Stimulated activated CD4-positive, alpha-beta T cell treated with anti-CD3 and anti-CD28 coated beads, Interleukin-4, amount 100 ng/mL, for 1 hour (primary cell): Measurements from ENCODE around the gene CLCF1.

Experiments used
- DNase-seq: peaks from one replicate; pipeline ENCODE4 v3.0.0-alpha.2; 2020

The CLCF1 gene

DNA sequence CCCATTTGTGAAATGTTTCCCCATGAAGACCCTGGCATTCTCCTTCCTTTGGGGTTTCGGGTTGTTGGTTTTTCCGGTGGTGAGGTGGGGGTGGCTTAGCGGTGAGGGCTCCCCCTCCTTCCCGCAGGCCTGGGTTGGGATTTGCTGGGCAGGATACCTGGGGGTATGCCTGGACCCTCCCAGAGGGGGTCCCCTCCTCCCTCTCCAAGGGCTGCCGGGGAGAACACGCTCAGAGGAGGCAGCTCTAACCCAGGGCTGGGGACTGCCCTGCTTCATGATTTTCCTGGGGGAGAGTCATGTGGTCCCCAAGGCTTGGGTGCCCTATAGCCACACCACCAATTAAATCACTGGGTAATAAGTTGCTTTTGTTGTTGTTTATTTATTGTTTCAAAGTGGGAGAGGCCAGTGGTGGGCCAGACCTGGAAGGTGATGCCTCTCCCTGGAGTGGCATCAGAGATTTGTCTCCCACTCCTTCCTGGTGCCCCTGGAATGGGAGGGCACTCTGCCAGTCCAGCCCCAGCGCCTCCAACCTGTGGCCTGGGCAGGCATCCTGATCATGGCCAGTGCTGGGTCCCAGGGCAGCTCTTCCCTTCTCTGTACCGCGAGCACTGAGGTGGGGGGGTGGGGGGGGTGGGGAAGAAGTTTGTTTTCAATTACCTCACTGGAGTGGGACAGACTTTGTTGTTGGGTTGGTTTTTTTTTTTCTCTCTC, 1.3 kb upstream of the CLCF1 start:
- no peak for DNase-seq

DNA sequence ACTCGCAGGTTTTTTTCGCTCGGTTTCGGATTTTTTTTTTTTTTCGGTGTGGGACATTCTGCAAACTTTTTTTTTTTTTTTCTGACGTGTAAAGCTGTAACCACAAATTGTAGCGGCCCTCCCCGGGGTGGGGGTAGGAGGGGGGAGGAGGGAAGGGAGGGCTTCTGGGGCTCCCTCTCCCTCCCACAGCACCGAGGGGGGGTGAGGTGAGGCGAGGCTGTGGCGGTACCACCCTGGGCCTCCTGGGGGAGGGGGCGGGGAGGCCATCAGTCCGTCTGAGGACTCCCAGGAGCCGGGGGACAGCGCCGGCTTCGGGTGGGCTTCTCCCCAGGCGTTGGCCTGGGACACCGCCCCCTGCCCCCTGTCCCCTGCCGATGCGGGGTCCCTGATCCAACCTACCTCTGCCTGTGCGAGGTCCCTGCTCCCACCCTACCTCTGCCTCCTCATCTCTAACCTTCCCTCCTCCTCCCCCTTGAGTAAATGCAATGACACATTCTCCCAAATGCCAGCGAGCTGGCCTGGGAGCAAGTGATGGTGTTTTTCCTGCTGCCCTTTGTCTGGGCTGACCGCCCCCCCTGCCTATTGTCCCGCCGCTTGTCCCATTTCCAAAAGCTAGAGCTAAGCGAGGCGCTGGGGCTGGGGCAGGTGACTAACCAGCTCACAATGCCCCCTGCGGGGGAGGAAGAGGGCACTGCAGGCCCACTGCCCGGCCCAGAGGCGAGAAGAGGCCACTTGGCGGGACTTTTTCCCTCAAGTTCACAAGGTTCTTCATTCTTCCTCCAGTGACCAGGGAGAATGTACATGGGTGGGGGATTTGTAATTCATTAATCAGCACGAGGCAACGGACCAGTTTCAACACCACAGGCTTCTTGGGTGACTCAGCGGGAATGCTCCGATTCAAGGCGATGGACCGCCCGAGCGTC, 511 bp upstream of the CLCF1 start:
- DNase-seq, result peak; percentile 57

DNA sequence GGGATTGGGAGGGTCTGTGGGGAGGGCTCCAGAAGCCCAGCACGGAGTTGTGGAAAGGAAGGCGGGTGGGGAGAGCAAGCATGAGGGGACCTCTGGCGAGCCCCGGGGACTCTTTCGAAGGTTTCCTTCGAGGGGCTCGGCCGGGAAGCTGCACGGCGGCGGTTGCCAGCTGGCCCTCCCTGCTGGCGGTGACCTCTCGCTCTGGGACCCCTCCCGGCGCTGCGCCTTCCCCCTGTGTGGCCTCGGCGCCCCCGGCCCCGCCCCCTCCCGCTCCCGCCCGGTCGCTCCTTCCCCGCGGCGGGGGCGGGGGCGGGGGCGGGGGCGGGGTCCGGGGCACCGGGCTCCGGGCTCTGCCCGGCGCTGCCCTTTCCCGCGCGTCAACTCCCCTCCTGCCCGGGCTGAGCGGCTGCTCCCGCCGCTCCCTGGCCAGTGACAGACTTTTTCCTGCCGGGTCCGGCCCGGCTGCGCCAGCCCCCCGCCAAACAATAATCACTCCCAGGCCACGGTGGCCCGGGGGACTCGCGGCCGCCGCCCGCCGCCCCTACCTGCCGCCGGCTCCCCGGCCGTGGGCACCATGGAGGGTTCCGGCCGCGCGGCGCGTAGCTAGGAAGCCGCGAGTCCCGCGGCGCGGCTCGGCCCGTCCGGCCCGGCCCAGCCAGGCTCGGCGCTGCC, 941 bp downstream of the CLCF1 start:
- DNase-seq, result no peak

DNA sequence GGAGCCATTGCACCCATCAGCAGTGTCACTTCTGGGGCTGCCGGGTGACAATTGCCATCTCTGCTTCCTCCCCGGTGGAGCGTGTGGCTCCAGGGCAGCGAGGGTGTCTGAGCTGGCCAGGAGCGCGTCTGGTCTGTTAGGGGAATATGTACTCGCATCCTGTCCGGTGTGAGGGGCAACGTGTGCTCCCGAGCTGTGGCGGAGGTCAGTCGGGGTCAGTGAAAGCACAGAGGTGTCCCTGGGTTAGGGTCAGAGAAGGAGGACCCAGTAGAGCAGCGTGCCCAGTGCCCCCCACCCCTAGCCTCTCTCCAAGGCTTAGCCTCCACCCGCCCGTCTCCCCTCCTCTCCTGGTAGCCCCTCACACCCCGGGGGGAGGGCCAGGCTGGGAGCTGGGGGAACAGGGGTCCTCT, 1.5 kb downstream of the CLCF1 start:
- no peak for DNase-seq

DNA sequence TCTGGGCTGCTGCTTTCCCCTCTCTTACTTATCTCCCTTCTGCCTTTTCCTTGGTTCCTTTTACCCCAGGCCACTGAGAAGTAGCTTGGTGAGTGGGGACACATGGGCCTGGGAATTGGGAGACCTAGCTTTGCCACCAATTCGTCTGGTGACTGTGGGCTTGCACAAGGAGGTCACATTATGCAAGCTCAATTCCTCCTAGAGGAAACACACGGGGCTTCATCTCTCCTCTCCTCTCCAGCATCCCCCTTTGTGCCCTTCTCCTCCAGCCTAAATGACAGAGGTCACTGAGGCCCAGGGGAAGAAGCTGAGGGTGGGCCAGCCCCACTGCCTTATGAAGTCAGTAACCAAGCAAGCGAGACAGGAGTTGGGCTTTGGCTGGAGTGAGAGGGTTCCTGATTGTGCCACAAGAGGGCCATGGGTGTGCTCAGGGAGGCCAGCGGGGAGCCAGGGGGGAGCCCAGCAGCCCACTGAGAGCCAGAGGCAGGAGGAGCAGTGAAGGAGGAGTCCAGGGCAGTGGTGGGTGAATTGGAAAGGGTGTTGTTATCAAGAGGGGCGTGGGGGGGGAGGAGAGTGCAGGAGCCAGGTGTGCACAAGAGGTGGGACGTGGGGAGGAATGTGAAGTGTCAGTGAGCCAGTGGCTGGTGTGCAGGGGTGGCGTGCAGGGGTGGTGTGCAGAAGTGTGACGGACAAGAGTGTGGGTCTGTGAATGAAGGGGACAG, 2.0 kb downstream of the CLCF1 start:
- no peak for DNase-seq

DNA sequence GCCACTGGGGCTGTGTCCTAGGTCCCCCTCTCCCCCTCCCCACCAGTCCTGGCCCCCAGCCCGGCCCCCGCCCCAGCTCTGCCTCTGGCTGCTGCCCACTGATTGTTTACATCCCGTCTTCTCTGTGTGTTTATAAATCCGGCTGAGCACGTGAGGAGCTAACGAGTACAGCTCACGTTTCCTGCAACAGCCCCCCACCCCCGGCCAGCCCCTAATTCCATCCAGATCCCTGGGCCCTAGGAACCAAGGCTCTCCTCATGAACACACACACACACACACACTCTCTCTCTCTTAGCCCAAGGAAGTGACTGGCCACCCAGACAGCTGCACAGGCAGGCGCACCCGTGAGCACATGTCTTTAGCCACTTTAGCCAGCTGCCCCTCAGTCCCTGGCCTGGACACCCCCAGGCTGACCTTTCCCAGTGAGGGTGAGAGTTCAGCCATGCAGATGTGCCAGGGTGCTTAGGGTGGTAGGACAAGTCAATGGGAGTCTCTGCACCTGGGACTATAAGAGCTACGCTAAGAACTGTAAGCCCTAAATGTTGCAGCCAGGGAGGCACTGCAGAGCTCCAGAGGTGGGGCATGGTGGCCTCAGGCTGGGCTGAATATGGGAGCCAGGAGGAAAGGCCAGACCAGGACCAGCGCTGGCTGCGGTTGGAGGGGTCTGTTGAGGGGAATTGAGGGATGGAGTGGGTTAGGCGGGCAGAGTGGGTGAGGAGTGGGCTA, 2.9 kb downstream of the CLCF1 start:
- no peak for DNase-seq

DNA sequence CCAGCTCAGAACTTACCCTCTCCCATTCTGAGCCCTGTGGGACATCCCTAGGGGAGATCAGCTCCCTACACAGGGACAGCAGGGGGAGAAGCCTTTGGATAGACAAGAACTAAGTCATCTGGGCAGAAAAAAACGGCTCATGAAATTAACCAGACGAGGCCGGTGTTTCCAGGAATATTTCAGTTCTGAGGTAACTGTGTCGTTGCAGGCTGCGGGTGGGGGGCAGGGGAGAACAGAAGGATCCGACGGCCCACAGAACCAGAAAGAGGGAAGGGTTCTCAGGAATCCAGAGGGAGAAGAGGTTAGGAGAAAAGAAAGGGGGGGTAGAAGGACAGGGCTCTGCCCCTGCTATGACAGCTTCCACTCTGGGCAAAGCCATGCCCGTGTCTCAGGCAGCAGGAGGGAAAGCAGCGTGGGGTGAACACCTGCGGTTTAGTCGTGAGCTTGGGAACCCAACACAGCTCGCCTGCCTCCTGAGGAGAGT, 3.6 kb downstream of the CLCF1 start:
- no peak for DNase-seq

DNA sequence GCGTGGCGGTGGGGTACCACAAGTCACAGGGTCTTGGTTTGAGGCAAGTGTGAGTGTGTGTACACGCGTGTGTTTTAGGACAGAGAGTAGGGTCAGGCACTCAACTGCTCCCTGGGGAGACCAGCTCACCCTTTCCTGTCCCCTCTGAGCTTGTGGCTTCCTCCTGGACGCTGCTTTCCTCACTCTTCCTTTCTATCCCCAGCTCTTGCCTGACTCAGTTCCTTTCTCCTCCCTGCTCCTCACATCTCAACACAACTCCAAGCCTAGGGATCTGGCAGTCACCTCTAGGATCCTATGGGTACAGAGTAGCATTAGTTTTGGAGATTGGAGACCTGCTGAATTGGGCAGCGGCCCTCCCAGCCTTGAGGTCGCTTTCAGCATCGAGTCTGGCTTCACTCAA, 4.1 kb downstream of the CLCF1 start:
- DNase-seq, result no peak

DNA sequence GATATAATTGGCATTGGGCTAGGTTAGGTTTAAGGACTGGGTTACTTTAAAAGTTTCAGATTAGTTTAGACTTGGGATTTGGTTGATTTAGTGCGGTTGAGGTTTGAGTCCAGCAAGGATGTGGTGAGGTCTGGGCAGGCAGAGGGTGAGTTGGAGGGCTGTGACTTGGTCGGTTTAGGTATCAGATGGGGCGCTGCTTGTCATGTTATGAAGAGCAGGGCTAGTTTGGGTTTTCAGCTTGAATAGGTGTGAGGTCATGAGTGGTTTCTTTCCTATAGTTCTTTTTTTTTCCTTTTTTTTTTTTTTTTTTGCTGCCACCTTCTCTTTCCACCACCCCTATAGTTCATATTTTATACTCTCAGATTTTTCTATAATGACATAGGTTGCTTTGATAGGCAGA, 4.8 kb downstream of the CLCF1 start:
- DNase-seq, result no peak

DNA sequence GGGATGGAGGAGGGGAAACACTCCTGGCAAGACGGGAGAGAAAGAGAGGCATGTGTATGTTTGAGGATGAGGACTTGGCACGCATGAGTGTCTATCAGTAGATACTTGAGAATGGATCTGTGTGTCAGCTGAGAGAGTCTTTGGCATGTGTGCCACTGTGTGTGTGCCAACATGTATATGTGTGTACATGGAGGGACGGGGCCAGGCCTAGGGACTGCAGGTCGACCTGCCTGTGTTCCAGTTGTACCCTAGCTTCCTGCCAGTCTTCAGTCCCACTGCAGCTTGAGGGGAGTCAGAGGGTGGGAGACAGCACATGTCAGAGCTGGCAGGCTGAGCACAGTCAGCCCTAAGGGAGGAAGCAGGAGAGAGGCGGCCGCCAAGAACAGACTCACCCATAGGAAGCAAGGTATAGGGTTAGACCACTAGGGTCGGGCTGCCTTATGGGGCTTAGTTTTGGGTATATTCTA, 5.6 kb downstream of the CLCF1 start:
- no peak for DNase-seq

DNA sequence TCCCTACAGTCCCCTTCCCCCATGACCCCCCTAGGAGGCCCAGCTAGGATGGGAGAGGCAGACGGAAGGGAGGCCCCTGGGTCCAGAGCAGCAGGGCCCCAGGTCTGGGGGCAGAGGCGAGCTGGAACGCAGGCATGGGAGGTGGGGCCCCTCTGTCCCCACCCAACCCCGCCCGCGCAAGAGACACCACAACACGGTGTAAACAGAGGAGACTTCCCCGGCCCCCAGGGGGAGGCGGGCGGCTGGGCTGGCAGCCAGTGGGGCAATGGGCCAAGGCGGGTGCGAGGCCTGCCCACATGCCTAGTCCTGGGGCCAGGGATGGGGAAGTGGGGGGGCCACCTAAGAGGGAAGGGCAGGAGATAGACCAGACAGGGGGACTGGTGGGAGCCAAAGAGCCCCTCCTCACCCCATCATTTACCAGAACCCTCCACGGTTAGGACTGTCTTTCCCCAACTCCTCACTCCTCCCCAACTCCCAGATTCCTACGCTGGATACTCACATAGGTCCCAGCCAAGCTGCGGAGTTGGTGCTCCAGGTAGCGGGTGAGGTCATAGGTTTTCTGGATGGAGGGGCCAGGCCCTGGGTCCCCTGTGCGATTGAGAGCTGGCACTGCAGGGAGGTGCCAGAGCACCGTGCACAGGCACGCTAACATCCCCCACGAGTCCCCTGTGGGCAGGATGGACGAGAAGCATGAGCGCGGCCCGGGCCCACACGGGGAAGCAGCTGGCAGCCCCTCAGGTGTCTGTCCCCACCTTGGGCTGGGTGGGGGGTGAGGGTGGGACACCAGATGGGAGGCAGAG, 6.2 kb downstream of the CLCF1 start:
- DNase-seq, result no peak

DNA sequence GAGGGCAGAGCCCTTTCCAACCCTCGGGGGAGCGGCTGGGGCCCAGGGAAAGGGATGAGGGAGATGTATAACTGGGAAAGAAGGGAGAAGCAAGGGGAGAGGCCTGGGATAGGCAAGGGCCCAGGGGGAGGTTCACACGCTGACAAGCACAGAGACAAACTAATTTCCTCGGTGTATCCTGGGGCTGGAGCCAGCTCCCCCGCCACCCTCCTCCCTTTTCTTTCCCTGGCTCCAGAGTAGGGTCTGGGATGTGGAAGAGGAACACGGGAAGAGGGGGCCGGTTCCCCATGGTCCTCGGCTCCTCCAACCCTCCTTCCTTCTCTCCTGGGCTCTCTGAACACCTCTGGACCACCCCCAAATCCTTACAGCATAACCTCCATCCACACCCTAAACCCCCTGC, 6.9 kb downstream of the CLCF1 start:
- DNase-seq, result no peak

DNA sequence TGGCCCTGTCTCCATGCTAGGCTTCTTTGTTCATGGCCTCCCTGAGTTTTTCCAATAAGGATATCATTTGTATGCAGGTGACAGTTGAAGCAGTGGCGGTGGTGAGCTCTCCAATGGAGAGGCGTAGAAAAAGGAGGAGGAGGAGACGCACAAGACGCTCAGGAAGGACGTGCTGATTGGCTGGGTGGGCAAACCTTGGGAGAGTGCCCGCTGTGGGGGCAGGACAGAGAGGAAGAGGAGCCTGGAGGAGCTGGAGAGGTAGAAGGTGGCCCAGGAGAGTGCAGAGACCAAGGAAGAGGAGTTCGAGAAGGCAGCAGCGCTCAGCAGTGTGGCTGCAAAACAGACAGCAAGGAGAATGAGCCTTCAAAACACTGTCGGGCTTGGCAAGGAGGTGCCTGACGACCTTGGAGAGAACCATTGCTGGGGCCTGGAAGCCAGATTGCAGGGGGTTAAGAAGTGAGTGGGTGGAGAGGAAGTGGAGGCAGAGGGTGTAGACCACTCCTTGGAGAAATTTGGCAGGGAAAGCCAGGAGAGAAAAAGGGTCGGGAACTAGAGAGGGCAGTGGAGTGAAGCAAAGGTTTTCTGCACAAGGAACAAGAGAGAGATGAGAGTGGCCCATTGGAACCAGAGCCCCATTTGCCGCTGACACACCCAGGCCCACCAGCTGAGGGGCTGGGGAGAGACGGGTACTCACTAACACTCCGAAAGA, 7.5 kb downstream of the CLCF1 start:
- DNase-seq, result no peak

DNA sequence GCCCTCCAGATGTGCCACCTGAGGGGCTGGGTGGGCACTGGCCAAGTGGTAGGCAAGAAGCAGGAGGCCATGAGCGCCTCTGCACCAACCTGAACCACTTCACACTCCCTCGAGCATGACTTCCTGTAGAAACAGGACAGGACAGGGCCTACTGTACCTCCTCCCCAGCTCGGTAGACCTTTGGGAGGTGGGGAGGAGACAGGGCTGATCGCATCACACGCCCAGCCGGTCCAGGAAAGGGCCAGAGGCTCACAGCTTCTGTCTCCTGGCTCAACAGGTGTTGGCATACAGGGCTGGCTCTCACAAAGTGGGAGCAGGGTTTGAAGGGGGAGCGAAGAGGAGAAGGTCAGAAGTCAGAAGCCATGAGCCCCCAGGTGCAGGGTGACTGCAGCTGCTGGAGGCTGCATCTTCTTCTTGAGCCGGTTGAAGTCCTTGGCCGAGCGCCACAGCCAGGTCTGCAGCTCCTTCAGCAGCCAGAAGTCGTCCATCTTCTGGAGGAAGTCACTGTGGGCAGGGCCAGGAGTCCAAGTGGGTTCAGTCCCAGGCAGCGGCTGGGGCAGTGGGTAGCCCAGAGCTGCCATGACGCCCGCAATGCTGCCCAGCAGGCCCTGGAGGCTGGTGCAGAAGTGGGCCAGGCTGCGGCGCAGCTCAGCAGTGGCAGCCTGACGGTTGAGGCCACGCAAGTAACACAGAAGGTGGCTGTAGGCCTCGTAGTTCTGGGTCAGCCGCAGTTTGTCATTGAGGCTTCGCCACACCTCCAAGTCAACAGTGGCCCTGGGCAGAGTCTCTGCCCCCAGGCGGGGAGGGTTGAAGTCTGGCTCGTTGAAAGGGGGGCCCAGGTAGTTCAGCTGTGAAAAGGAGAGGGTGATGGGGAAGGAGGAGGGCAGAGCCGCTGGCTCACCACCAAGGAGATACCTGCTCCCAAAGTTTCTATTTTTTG, 8.3 kb downstream of the CLCF1 start:
- DNase-seq, result no peak

DNA sequence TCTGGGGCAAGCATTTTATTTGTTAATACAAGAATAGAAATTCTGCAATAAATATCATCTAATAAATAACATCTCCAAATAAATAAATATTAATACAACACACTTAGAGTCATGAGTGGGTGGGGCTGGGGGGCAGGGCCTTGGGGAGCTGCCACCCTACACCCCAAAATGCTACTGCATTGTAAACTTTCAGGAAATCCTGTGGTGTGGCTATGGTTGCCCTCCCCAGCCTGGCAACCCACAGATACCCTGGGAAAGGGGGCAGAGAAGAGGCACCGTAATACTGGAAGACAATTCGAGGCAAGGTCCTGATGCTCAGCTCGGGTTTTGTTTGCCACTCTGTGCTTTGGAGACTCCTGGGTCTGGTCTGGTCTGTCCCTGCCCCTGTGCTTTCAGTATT, 9.2 kb downstream of the CLCF1 start:
- no peak for DNase-seq

DNA sequence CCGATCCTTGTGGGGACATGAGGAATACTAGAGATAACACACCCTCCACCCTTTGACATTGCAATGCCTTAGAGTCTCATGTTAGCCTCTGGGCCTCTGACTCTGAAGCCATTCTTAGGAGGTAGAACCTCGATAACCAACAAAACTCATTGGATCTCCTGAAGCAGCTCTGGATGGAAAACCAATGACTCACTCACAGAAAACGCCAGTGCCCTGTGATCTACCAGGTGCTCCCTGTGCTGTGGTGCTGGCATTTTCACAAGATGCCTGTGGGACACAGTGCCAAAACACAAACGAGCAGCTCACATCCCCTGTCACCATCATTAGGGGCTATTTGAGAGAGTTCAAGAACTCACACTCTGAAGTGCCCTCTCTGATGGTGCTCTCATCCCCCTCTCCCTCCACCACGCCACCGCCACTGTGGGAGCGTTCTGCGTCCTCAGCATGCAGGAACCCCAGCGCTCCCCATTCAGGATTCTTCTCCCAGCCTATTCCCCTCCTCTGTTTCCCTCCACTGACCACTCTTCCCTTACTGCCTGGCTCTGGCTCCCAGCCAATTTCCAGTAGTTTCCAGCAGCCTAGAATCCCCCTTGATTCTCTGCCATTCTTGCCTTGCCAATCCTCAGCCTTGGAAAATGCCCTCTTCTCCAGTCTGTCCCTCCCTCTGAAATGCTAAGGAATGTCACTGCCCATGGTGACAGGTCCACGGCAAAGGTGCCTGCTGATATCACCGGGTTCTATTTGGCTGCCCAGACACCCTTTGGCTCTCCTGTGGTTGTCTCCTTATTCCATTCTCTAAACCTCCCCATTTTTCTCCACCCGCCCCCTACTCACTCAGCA, 15.3 kb downstream of the CLCF1 start:
- DNase-seq, result no peak

DNA sequence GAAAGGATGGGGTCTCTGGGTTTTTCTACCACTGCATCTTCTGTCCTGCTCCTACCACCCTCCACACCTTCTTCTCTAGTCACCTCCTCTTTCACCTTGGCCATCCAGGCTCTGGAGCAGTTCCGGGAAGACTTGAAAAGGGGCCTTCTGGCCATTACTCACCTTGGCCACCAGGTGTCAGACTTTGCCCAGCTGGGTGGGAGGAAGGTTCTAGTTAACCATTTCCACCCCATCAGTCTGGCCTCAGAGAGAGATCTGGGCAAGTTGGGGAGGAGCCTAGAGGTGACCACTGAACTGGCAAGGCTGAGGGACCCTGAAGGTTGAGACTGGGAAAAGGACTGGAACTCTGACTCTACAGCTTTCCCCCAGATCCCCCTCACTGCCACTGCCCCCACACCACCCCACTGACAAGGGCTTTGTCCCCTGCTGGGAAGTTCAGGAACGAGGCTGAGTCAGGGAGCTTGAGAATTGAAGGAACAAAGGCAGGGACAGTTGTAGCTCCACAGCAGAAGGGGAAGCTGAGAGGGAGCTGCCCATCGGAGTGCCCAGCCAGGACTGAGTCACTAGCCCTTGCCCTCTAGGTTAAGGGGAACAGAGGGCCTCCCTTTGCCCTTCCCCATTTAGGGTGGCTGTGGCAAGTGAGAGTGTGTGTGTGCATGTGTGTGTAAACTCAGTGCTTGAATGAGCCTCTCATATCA, 16.4 kb downstream of the CLCF1 start:
- DNase-seq, result peak; percentile 56

DNA sequence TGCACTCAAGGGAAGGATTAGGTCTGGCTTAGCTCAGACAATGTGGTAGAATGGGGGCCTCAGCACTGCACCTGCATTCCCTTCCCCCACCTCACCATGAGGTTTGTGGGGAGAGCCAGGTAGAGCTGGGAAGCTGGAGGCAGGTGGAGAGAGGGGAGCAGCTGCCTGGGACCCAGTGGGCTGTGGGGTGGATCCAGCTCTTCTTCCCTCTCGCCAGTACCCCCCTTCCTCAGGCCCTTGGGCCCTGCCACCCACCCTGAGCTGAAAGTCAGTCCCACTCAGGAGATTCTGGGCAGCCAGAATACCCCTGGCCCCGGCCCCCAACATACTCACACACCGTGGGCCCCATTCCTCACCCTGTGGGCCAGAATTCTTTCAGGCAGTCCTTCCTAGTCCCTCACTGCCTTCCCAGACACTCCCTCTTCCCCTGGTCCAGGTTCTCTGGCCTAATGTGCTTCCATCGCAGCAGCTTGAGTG, 17.0 kb downstream of the CLCF1 start:
- DNase-seq, result no peak
